ENCODE data around the gene PRR20E.
"Not testable (repeated sequence)": the region's sequence is repeated elsewhere in the genome, so short reads cannot be mapped to it uniquely, and the experiment has no call there.

Gene PRR20E

GRCh38 chr13:57147188-57147587, 19.8 kb upstream of the PRR20E start, which contains the start of gene PRR20B:
Gene PRR20B, plus strand, starts transcription at chr13:57147488. Its CDS starts 387 bp downstream, at chr13:57147875.
- not testable (repeated sequence) for TF ChIP-seq CTCF (IDR thresholded peaks at IDR 0.05)

DNA sequence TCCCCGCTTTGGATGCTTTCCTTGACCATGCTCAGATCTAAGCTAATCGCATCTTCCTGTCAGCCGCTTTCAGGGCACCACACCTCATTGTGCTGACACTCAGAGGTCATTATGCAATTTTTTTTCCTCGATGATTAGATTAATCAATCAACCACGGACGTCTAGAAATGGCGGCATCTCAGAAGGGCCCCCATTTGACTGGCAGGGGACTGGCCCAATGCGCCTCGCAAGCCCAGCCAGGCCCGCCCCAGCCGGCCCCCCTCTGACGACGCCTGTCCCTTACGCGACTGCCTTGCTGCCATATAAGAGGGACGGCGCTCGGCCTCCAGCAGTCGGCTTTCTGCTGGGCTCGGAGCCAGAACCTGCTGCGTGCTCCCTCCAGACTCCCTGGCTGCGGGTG, 13.2 kb upstream of the PRR20E start, which contains the start of gene PRR20C:
TSS of gene PRR20C (plus strand) at position 301 of the 400 bp plus-strand sequence. CDS start 387 bp downstream, outside the sequence.
- not testable (repeated sequence) for TF ChIP-seq CTCF (IDR thresholded peaks at IDR 0.05)

- TF ChIP-seq CTCF (IDR thresholded peaks at IDR 0.05) = not testable (repeated sequence)
Observed at GRCh38 chr13:57160332-57160731, 6.7 kb upstream of the PRR20E start, which contains the start of gene PRR20D. Gene PRR20D, plus strand, starts transcription at chr13:57160632. Its CDS starts 387 bp downstream, at chr13:57161019.

- TF ChIP-seq CTCF (IDR thresholded peaks at IDR 0.05) = no peak
Observed at GRCh38 chr13:57191667-57192066, 24.7 kb downstream of the PRR20E start.

GRCh38 chr13:57212989-57213388, 46.0 kb downstream of the PRR20E start:
- TF ChIP-seq CTCF (IDR thresholded peaks at IDR 0.05) = no peak

Measured in LNCAP (cell line).